GM12874 (cell line): ENCODE measurements around the gene GUCA1C.

Experiments
- TF ChIP-seq, protein P1 (sequence below): IDR thresholded peaks from 2 replicates; pipeline ENCODE4 v1.5.1; 2011; ENCODE audit warnings: low read depth, mild to moderate bottlenecking, control low read depth, low read length, moderate library complexity; ENCODE audit not compliant: insufficient read depth

Gene GUCA1C

GRCh38 chr3:108953700-108954099 lies at the start of gene GUCA1C:
TSS of gene GUCA1C (minus strand) at chr3:108953879. CDS start at chr3:108953762, 117 bp downstream.
- TF ChIP-seq, protein P1, sequence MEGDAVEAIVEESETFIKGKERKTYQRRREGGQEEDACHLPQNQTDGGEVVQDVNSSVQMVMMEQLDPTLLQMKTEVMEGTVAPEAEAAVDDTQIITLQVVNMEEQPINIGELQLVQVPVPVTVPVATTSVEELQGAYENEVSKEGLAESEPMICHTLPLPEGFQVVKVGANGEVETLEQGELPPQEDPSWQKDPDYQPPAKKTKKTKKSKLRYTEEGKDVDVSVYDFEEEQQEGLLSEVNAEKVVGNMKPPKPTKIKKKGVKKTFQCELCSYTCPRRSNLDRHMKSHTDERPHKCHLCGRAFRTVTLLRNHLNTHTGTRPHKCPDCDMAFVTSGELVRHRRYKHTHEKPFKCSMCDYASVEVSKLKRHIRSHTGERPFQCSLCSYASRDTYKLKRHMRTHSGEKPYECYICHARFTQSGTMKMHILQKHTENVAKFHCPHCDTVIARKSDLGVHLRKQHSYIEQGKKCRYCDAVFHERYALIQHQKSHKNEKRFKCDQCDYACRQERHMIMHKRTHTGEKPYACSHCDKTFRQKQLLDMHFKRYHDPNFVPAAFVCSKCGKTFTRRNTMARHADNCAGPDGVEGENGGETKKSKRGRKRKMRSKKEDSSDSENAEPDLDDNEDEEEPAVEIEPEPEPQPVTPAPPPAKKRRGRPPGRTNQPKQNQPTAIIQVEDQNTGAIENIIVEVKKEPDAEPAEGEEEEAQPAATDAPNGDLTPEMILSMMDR = no peak

- TF ChIP-seq, protein P1 = no peak
Observed at GRCh38 chr3:108998436-108998835, 44.8 kb upstream of the GUCA1C start.

DNA sequence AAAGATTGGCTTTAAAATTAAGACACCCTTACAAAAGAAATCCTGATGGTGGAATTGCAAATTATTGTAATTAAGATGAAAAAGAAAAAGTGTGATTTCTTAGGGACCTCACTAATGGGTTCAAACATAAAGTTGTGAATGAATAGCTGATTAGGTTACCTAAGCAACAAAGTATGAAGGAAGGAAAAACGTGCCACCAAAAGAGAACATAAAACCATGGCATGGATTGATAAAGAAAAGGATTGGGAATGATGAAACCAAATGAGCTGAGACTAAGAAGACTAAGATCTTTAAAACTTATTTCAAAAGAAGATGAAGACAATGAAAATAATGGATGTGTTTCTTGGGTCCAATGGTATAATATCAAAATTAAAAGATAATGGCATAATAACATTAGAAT lies 32.2 kb upstream of the GUCA1C start:
- TF ChIP-seq, protein P1 = no peak

- TF ChIP-seq, protein P1 = no peak
Observed at GRCh38 chr3:108983051-108983450, 29.4 kb upstream of the GUCA1C start.

- TF ChIP-seq, protein P1 = no peak
Observed at GRCh38 chr3:108976058-108976457, 22.4 kb upstream of the GUCA1C start.

DNA sequence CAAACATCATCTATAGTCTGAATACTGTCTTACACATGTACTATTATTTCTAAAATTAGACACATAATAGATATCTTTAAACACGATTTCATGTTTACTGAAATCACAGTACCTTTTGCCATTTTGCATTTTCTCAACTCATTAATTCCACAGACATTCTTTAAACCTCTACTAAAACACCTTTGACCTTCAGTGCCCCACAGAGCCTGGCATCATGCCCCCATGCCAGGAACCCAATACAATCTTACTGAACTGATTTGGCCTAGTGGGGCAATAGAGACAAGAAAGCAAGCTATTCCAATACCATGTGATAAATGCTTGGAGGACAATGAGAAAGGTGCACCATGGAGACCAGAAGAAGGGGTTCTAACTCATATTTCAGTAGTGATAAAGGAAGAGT lies 19.3 kb upstream of the GUCA1C start:
- TF ChIP-seq, protein P1 = no peak

- TF ChIP-seq, protein P1 = no peak
Observed at GRCh38 chr3:108972482-108972881, 18.8 kb upstream of the GUCA1C start.

DNA sequence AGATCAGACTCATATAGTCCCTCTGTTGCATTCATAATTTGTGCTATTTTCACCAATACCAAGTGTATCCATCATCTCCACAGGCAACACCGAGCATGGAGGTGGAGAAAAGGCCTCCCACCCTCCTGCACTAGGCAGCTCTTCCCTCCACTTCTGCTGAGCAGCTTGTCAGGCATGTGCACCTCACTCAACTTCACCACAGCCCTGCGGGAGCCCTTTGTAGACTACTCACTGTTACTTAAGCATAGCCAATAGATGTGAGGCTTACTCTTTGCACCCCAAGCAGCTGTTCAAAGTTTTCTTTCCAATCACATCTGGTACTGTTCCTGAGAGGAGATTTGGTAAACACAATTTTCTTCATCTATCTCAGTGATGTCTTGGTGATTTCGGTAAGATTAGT lies 16.9 kb upstream of the GUCA1C start:
- TF ChIP-seq, protein P1 = no peak
